Suppressor macrophage (primary cell): ENCODE results near the gene OLA1.
A peak's percentile ranks its signal among the peaks of the same experiment; 100 is the strongest.

ENCODE experiments used
- DNase-seq, 4 experiments: peaks; one replicate each; pipeline ENCODE4 v3.0.0-alpha.2; 2020 to 2022

OLA1 gene

GRCh38 chr2:174062934-174063333 lies 185.4 kb downstream of the OLA1 start:
- DNase-seq = no peak

GRCh38 chr2:174059884-174060244 lies 188.5 kb downstream of the OLA1 start:
- peak in 1 of 4 experiments; percentile 31 for DNase-seq

GRCh38 chr2:174059178-174059883 lies 189.0 kb downstream of the OLA1 start:
- DNase-seq = peak; percentile 82 to 89 (median 87)

- DNase-seq = peak; percentile 15 to 42 (median 31)
These were observed 189.9 kb downstream of the OLA1 start for GRCh38 chr2:174058456-174058855.

GRCh38 chr2:174058026-174058425 lies 190.3 kb downstream of the OLA1 start:
- DNase-seq = peak; percentile 38 to 73 (median 60)

- DNase-seq = peak; percentile 63 to 87 (median 80)
These were observed 193.4 kb downstream of the OLA1 start for GRCh38 chr2:174054926-174055325.

GRCh38 chr2:174053355-174054151 lies 194.8 kb downstream of the OLA1 start:
- peak in 1 of 4 experiments; percentile 32 for DNase-seq

GRCh38 chr2:174052584-174052976 lies 195.8 kb downstream of the OLA1 start:
- DNase-seq = no peak

GRCh38 chr2:174051741-174052583 lies 196.4 kb downstream of the OLA1 start:
- no peak for DNase-seq

GRCh38 chr2:174051068-174051467 lies 197.3 kb downstream of the OLA1 start:
- DNase-seq = no peak

GRCh38 chr2:174049895-174050294 lies 198.4 kb downstream of the OLA1 start:
- no peak for DNase-seq

GRCh38 chr2:174048243-174048642 lies 200.1 kb downstream of the OLA1 start:
- peak in 3 of 4 experiments; percentile 32 to 55 (median 49) for DNase-seq

- DNase-seq = no peak
These were observed 200.6 kb downstream of the OLA1 start for GRCh38 chr2:174047746-174048145.

- no peak for DNase-seq
These were observed 202.2 kb downstream of the OLA1 start for GRCh38 chr2:174046172-174046571.

- DNase-seq = peak in 2 of 4 experiments; percentile 44 to 52
These were observed 203.8 kb downstream of the OLA1 start for GRCh38 chr2:174044556-174044955.

GRCh38 chr2:174040417-174040701 lies 208.0 kb downstream of the OLA1 start:
- DNase-seq = no peak

GRCh38 chr2:174039551-174040416 lies 208.5 kb downstream of the OLA1 start:
- DNase-seq = peak; percentile 95 to 98 (median 96)

GRCh38 chr2:174038462-174038861 lies 209.9 kb downstream of the OLA1 start:
- peak in 3 of 4 experiments; percentile 36 to 58 (median 43) for DNase-seq

- DNase-seq = peak in 2 of 4 experiments; percentile 41 to 49
These were observed 211.5 kb downstream of the OLA1 start for GRCh38 chr2:174036825-174037224.

- peak; percentile 80 to 88 (median 82) for DNase-seq
These were observed 212.2 kb downstream of the OLA1 start for GRCh38 chr2:174035981-174036742.

GRCh38 chr2:174035117-174035635 lies 213.2 kb downstream of the OLA1 start:
- no peak for DNase-seq
